Panc1 (cell line): ENCODE data around the gene UBE2G1. TPM values are rescaled to one million over a fixed set of nuclear protein-coding genes. Genes with fewer than 3 reads are reported as not detected.
"Not testable (repeated sequence)": the region's sequence is repeated elsewhere in the genome, so short reads cannot be mapped to it uniquely, and the experiment has no call there.

ENCODE experiments used
- ATAC-seq: fragments of 200-7000 bp; cut with Tn5 transposase; 2 replicates; pipeline ENCODE4 v1.9.1; 2020; ENCODE audit warnings: mild to moderate bottlenecking, moderate library complexity
- BruUV-seq: library from RNA; stranded (reverse); fragments of 400-500 nt; replicated peaks from 2 replicates; lab custom pipeline; 2021; lab: Mats Ljungman, UMichigan
- CTCF ChIA-PET: fragments of 300-600 bp; sonication (Branson Sonifier 250); formaldehyde crosslinking; loops from one replicate; lab custom pipeline; 2022; ENCODE audit warnings: antibody characterized with exemption; lab: Charles Lee
- POLR2A ChIA-PET: fragments of 300-600 bp; sonication (Branson Sonifier 250); formaldehyde crosslinking; loops from one replicate; lab custom pipeline; 2022; ENCODE audit warnings: antibody characterized with exemption; lab: Charles Lee
- DNase-seq: peaks from one replicate; pipeline ENCODE4 v3.0.0-alpha.2; 2010; ENCODE audit warnings: low read depth, low spot score
- H3K27ac ChIP-seq: 2 replicates; pipeline ENCODE4 v1.5.1; 2011; ENCODE audit warnings: mild to moderate bottlenecking, low read length, inconsistent platforms
- H3K27me3 ChIP-seq: fragments of 200-500 bp; sonication (Bioruptor generic); 2 replicates; pipeline ENCODE4 v1.6.0; 2014; ENCODE audit warnings: low read length, inconsistent platforms; ENCODE audit not compliant: control insufficient read depth, insufficient read depth
- H3K36me3 ChIP-seq: fragments of 200-500 bp; sonication (Bioruptor generic); 2 replicates; pipeline ENCODE4 v1.5.1; 2014; ENCODE audit warnings: inconsistent platforms, mild to moderate bottlenecking, low read length, moderate library complexity; ENCODE audit not compliant: control insufficient read depth, insufficient read depth
- H3K4me1 ChIP-seq: 2 replicates; pipeline ENCODE4 v1.5.1; 2011; ENCODE audit warnings: inconsistent platforms, mild to moderate bottlenecking, low read length, moderate library complexity; ENCODE audit not compliant: control insufficient read depth, insufficient read depth
- H3K4me3 ChIP-seq, 2 experiments: 2 replicates each; pipeline ENCODE4 v1.5.1; 2011 to 2012; ENCODE audit warnings: low read depth in 2 of 2, low read length in 2 of 2, mild to moderate bottlenecking in 2 of 2, inconsistent platforms in 1 of 2, moderate library complexity in 1 of 2
- H3K9me3 ChIP-seq: fragments of 200-500 bp; sonication (Bioruptor generic); 2 replicates; pipeline ENCODE4 v1.5.1; 2014; ENCODE audit warnings: low read depth, mild to moderate bottlenecking, inconsistent platforms, low read length, moderate library complexity; ENCODE audit not compliant: control insufficient read depth, insufficient read depth
- CTCF ChIP-seq: fragments of 450-650 bp; IDR thresholded peaks from 2 replicates; pipeline ENCODE4 v1.5.1; 2017; ENCODE audit warnings: mild to moderate bottlenecking
- POLR2AphosphoS5 ChIP-seq: IDR thresholded peaks from 2 replicates; pipeline ENCODE4 v1.6.1; 2012; ENCODE audit warnings: mild to moderate bottlenecking, low read depth, low read length, moderate library complexity
- REST ChIP-seq, 2 experiments: IDR thresholded peaks; 2 replicates each; pipeline ENCODE4 v1.6.1; 2011 to 2012; ENCODE audit warnings: low read depth in 2 of 2, control low read depth in 1 of 2, low read length in 1 of 2, mild to moderate bottlenecking in 1 of 2, moderate library complexity in 1 of 2; ENCODE audit not compliant: insufficient read depth in 1 of 2
- SIN3A ChIP-seq: IDR thresholded peaks from 2 replicates; pipeline ENCODE4 v1.6.1; 2012; ENCODE audit warnings: low read depth, mild to moderate bottlenecking, low read length, moderate library complexity, borderline replicate concordance; ENCODE audit not compliant: insufficient read depth
- TCF7L2 ChIP-seq: IDR thresholded peaks from 2 replicates; pipeline ENCODE4 v1.6.1; 2011; ENCODE audit warnings: mild to moderate bottlenecking, low read depth, low read length, inconsistent platforms
- in situ Hi-C: cut with HindIII; loops from 2 replicates; pipeline ENCODE4 v1.10.0; 2016; ENCODE audit warnings: low sequenced_read_pairs, low pct_unique_long_range_greater_than_20kb
- intact Hi-C: fragments of 100-400 bp; cut with micrococcal nuclease; formaldehyde crosslinking; loops from one replicate; pipeline ENCODE4 v1.10.0; 2022; ENCODE audit not compliant: unreplicated experiment
- total RNA-seq: library from RNA; stranded (reverse); gene quantifications from one replicate; pipeline ENCODE4 v1.2.1, GENCODE V29; 2021; ENCODE audit not compliant: unreplicated experiment

Gene UBE2G1
- total RNA-seq, 1 experiment from 2014 or later: 119 TPM

- ChIA-PET CTCF (no interaction called here), POLR2A (no interaction called here)
- Histone ChIP-seq H3K4me3 (no peak overlapping the region), H3K27ac (no peak overlapping the region), H3K27me3 (no peaks in the 10 kb centered on the region), H3K9me3 (peaks cover 25% of the 10 kb centered on the region), H3K4me1 (no peaks in the 10 kb centered on the region), H3K36me3 (no peaks in the 10 kb centered on the region)
- in situ Hi-C loops (no loop called here), intact Hi-C loops (no loop called here)
- TF ChIP-seq REST (IDR thresholded peaks at IDR 0.05; ENCODE audit: insufficient read depth in 1 of 2, low read depth in 2 of 2, low read length in 1 of 2): no peak
- no peak for TF ChIP-seq TCF7L2
- TF ChIP-seq SIN3A: no peak
- no peak for TF ChIP-seq POLR2AphosphoS5
- BruUV-seq: no TSS peak
- DNase-seq: no peak
- no peak for ATAC-seq
These were observed 109.5 kb downstream of the UBE2G1 start for GRCh38 chr17:4256952-4257351.

GRCh38 chr17:4255271-4255670 lies 111.2 kb downstream of the UBE2G1 start:
- CTCF ChIA-PET: interaction anchor here (0.6 kb wide), 1 partner anchor 322 kb away, joined by 3 read pairs; no protein-coding TSS in a partner anchor
- POLR2A ChIA-PET, DNase-seq: not testable (repeated sequence)

GRCh38 chr17:4250887-4251286 lies 115.6 kb downstream of the UBE2G1 start:
- ChIA-PET CTCF (no interaction called here), POLR2A (no interaction called here)

More at GRCh38 chr17:4255271-4255670, 111.2 kb downstream of the UBE2G1 start:
- H3K4me3 ChIP-seq, ATAC-seq, H3K27ac ChIP-seq, intact Hi-C loops, H3K4me1 ChIP-seq, H3K36me3 ChIP-seq, BruUV-seq, in situ Hi-C loops, H3K27me3 ChIP-seq: not testable (repeated sequence)
- peaks cover 22% of the 10 kb centered on the region for H3K9me3 ChIP-seq

More at GRCh38 chr17:4250887-4251286, 115.6 kb downstream of the UBE2G1 start:
- no peak for DNase-seq
- intact Hi-C loops: no loop called here
- TF ChIP-seq CTCF: no peak
- no peak for TF ChIP-seq POLR2AphosphoS5
- no peak for TF ChIP-seq TCF7L2
- no peak for TF ChIP-seq SIN3A
- no peak for TF ChIP-seq REST (IDR thresholded peaks at IDR 0.05; ENCODE audit: insufficient read depth in 1 of 2, low read depth in 2 of 2, low read length in 1 of 2)
- Histone ChIP-seq H3K36me3 (no peaks in the 10 kb centered on the region), H3K27me3 (no peaks in the 10 kb centered on the region), H3K9me3 (no peaks in the 10 kb centered on the region), H3K27ac (no peak overlapping the region), H3K4me1 (0 out of 2 replicates have a peak, but pooled peaks cover 4% of the 10 kb centered on the region), H3K4me3 (no peak overlapping the region)
- BruUV-seq: no TSS peak
- in situ Hi-C loops: no loop called here
- no peak for ATAC-seq
